Nephron (organoid): ENCODE measurements around the gene IL1A.

Source experiments
- H3K27ac Mint-ChIP-seq, 3 experiments: 2 replicates each; pipeline ENCODE4 v1.8.0; 2020; ENCODE audit warnings: mixed read lengths in 3 of 3, mild to moderate bottlenecking in 2 of 3, moderate library complexity in 1 of 3
- H3K27me3 Mint-ChIP-seq: 2 replicates; pipeline ENCODE4 v1.8.0; 2021; ENCODE audit warnings: low read depth, mild to moderate bottlenecking, moderate library complexity, mixed read lengths
- H3K36me3 Mint-ChIP-seq: 2 replicates; pipeline ENCODE4 v1.8.0; 2020; ENCODE audit warnings: low read depth, mixed read lengths
- H3K4me1 Mint-ChIP-seq: 2 replicates; pipeline ENCODE4 v1.8.0; 2020; ENCODE audit warnings: mixed read lengths
- H3K4me3 Mint-ChIP-seq, 3 experiments: 2 replicates each; pipeline ENCODE4 v1.8.0; 2020; ENCODE audit warnings: mild to moderate bottlenecking in 3 of 3, mixed read lengths in 3 of 3, moderate library complexity in 2 of 3
- H3K9me3 Mint-ChIP-seq: 2 replicates; pipeline ENCODE4 v1.8.0; 2020; ENCODE audit warnings: mixed read lengths
- CTCF ChIP-seq, 3 experiments: fragments of 200-600 bp; sonication (generic); IDR thresholded peaks; one replicate each; pipeline ENCODE4 v1.5.0; 2021; ENCODE audit warnings: antibody characterized with exemption in 3 of 3; ENCODE audit not compliant: unreplicated experiment in 3 of 3

The IL1A gene

GRCh38 chr2:112791693-112792230 is 7.5 kb upstream of the IL1A start:
- Mint-ChIP-seq H3K4me3 (no peak overlapping the region), H3K4me1 (no peaks in the 10 kb centered on the region), H3K9me3 (peaks cover 6% of the 10 kb centered on the region), H3K27me3 (no peaks in the 10 kb centered on the region), H3K27ac (no peak overlapping the region), H3K36me3 (no peaks in the 10 kb centered on the region)
- no peak for TF ChIP-seq CTCF (IDR thresholded peaks at IDR 0.05; ENCODE audit: unreplicated experiment in 3 of 3)

- Mint-ChIP-seq H3K27ac (no peak overlapping the region), H3K4me1 (no peaks in the 10 kb centered on the region), H3K9me3 (peaks cover 6% of the 10 kb centered on the region), H3K36me3 (no peaks in the 10 kb centered on the region), H3K4me3 (no peak overlapping the region), H3K27me3 (no peaks in the 10 kb centered on the region)
- no peak for TF ChIP-seq CTCF (IDR thresholded peaks at IDR 0.05; ENCODE audit: unreplicated experiment in 3 of 3)
These were observed 6.7 kb upstream of the IL1A start for GRCh38 chr2:112791019-112791418.

- Mint-ChIP-seq H3K27me3 (no peaks in the 10 kb centered on the region), H3K4me3 (no peak overlapping the region), H3K4me1 (no peaks in the 10 kb centered on the region), H3K9me3 (peaks cover 3% of the 10 kb centered on the region), H3K36me3 (no peaks in the 10 kb centered on the region), H3K27ac (no peak overlapping the region)
- TF ChIP-seq CTCF (IDR thresholded peaks at IDR 0.05; ENCODE audit: unreplicated experiment in 3 of 3) = no peak
These were observed 6.0 kb upstream of the IL1A start for GRCh38 chr2:112790305-112790704.

GRCh38 chr2:112789186-112789585 is 4.9 kb upstream of the IL1A start:
- Mint-ChIP-seq H3K9me3 (peaks cover 3% of the 10 kb centered on the region), H3K36me3 (no peaks in the 10 kb centered on the region), H3K27me3 (no peaks in the 10 kb centered on the region), H3K4me1 (no peaks in the 10 kb centered on the region), H3K4me3 (no peak overlapping the region), H3K27ac (no peak overlapping the region)
- no peak for TF ChIP-seq CTCF (IDR thresholded peaks at IDR 0.05; ENCODE audit: unreplicated experiment in 3 of 3)

GRCh38 chr2:112788653-112789052 is 4.4 kb upstream of the IL1A start:
- Mint-ChIP-seq H3K9me3 (peaks cover 3% of the 10 kb centered on the region), H3K4me1 (no peaks in the 10 kb centered on the region), H3K27ac (no peak overlapping the region), H3K27me3 (no peaks in the 10 kb centered on the region), H3K4me3 (no peak overlapping the region), H3K36me3 (no peaks in the 10 kb centered on the region)
- no peak for TF ChIP-seq CTCF (IDR thresholded peaks at IDR 0.05; ENCODE audit: unreplicated experiment in 3 of 3)

- no peaks in the 10 kb centered on the region for H3K36me3 Mint-ChIP-seq
- TF ChIP-seq CTCF (IDR thresholded peaks at IDR 0.05; ENCODE audit: unreplicated experiment in 3 of 3) = no peak
- H3K4me3 Mint-ChIP-seq = no peak overlapping the region
- no peaks in the 10 kb centered on the region for H3K27me3 Mint-ChIP-seq
- peaks cover 3% of the 10 kb centered on the region for H3K9me3 Mint-ChIP-seq
- H3K27ac Mint-ChIP-seq = no peak overlapping the region
- H3K4me1 Mint-ChIP-seq = no peaks in the 10 kb centered on the region
These were observed 3.6 kb upstream of the IL1A start for GRCh38 chr2:112787729-112788393.
